ENCODE data around the gene LENG9.

Gene LENG9

GRCh38 chr19:54478677-54479266 is 15.2 kb upstream of the LENG9 start:
- in situ Hi-C loops (cut with HindIII; ENCODE audit: low pct_ligation_motif_present, low sequenced_read_pairs), result no loop called here
- H3K27me3 ChIP-seq (replicated peaks), result no peaks in the 10 kb centered on the region
- no peak overlapping the region for H3K4me3 ChIP-seq (ENCODE audit: low read depth, low read length)
- peak; percentile 78 for TF ChIP-seq CTCF (IDR thresholded peaks at IDR 0.05; ENCODE audit: low read depth, low read length, missing control alignments)
- no peaks in the 10 kb centered on the region for H3K36me3 ChIP-seq (replicated peaks)
- H3K27ac ChIP-seq, result no peak overlapping the region
- DNase-seq, result no peak

DNA sequence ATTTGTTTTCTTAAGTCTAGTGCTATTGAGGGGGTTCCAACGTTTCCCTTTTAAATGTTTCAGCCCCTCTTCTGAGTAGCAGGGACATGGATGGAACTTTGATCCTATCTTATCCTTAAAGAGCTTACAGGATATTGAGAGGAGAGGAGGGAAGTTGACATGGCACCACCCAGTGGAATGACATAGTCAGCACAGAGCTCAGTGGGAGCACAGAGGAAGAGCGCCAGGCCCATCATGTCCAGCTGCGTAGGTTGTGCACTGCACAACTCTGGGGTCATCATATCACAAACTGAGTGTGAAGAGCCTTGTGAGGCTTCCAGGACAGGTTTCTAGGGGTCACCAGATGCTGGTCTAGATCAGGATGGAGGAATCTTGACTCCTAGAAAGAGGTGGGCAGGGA is 14.1 kb upstream of the LENG9 start:
- Histone ChIP-seq H3K4me3 (ENCODE audit: low read depth, low read length) (no peak overlapping the region), H3K36me3 (replicated peaks) (no peaks in the 10 kb centered on the region), H3K27ac (no peak overlapping the region), H3K27me3 (replicated peaks) (no peaks in the 10 kb centered on the region)
- no peak for DNase-seq
- in situ Hi-C loops (cut with HindIII; ENCODE audit: low pct_ligation_motif_present, low sequenced_read_pairs), result no loop called here
- peak; percentile 34 for TF ChIP-seq CTCF (IDR thresholded peaks at IDR 0.05; ENCODE audit: low read depth, low read length, missing control alignments)

GRCh38 chr19:54475706-54476105 is 12.1 kb upstream of the LENG9 start:
- Histone ChIP-seq H3K27me3 (replicated peaks) (no peaks in the 10 kb centered on the region), H3K36me3 (replicated peaks) (no peaks in the 10 kb centered on the region), H3K4me3 (ENCODE audit: low read depth, low read length) (no peak overlapping the region), H3K27ac (no peak overlapping the region)
- no peak for DNase-seq
- in situ Hi-C loops (cut with HindIII; ENCODE audit: low pct_ligation_motif_present, low sequenced_read_pairs), result no loop called here
- TF ChIP-seq CTCF (IDR thresholded peaks at IDR 0.05; ENCODE audit: low read depth, low read length, missing control alignments), result no peak

GRCh38 chr19:54473892-54474372 is 10.4 kb upstream of the LENG9 start:
- peak overlapping the region; percentile 85 for H3K27ac ChIP-seq
- no peaks in the 10 kb centered on the region for H3K36me3 ChIP-seq (replicated peaks)
- no peak for TF ChIP-seq CTCF (IDR thresholded peaks at IDR 0.05; ENCODE audit: low read depth, low read length, missing control alignments)
- H3K4me3 ChIP-seq (ENCODE audit: low read depth, low read length), result no peak overlapping the region
- no peak for DNase-seq
- in situ Hi-C loops (cut with HindIII; ENCODE audit: low pct_ligation_motif_present, low sequenced_read_pairs), result no loop called here
- H3K27me3 ChIP-seq (replicated peaks), result no peaks in the 10 kb centered on the region

- H3K27ac ChIP-seq, result peak within 1 kb of the TSS; percentile 85
- H3K4me3 ChIP-seq (ENCODE audit: low read depth, low read length), result peak within 1 kb of the TSS; percentile 55
- in situ Hi-C loops (cut with HindIII; ENCODE audit: low pct_ligation_motif_present, low sequenced_read_pairs), result no loop called here
- no peaks in the 10 kb centered on the region for H3K27me3 ChIP-seq (replicated peaks)
- no peaks in the 10 kb centered on the region for H3K36me3 ChIP-seq (replicated peaks)
- TF ChIP-seq CTCF (IDR thresholded peaks at IDR 0.05; ENCODE audit: low read depth, low read length, missing control alignments), result no peak
- peak; percentile 69 for DNase-seq
Measured at GRCh38 chr19:54473071-54473891, 9.7 kb upstream of the LENG9 start, which contains the start of gene CDC42EP5. Gene CDC42EP5 (minus strand): TSS chr19:54473296. CDS start chr19:54465547, 7,749 bp downstream.

Measured in brain microvascular endothelial cell (primary cell).